Activated B cell treated with CpG ODN at 0.5 μM for 24 hours (primary cell): ENCODE data around the gene MTSS2. TPM values are rescaled to one million over a fixed set of nuclear protein-coding genes. Genes with fewer than 3 reads are reported as not detected.

ENCODE experiments used
- ATAC-seq: fragments of 200-7000 bp; cut with Tn5 transposase; one replicate; pipeline ENCODE4 v1.10.0; 2021; ENCODE audit warnings: low read depth, mild to moderate bottlenecking, moderate library complexity
- CTCF ChIA-PET: fragments of 350-600 bp; sonication (Branson Sonifier 250); formaldehyde crosslinking; loops from one replicate; lab custom pipeline; 2021; ENCODE audit warnings: antibody characterized with exemption; lab: Charles Lee
- POLR2A ChIA-PET: fragments of 350-600 bp; sonication (Branson Sonifier 250); formaldehyde crosslinking; loops from one replicate; lab custom pipeline; 2021; ENCODE audit warnings: antibody characterized with exemption; lab: Charles Lee
- DNase-seq: peaks from one replicate; pipeline ENCODE4 v3.0.0; 2022
- H3K27ac Mint-ChIP-seq: one replicate; pipeline ENCODE4 v1.8.0; 2020; ENCODE audit warnings: mixed read lengths
- H3K27me3 Mint-ChIP-seq: one replicate; pipeline ENCODE4 v1.8.0; 2021; ENCODE audit warnings: mixed read lengths
- H3K36me3 Mint-ChIP-seq: one replicate; pipeline ENCODE4 v1.8.0; 2021; ENCODE audit warnings: low read depth, mixed read lengths
- H3K4me1 Mint-ChIP-seq: one replicate; pipeline ENCODE4 v1.8.0; 2021; ENCODE audit warnings: mixed read lengths
- H3K4me3 Mint-ChIP-seq: one replicate; pipeline ENCODE4 v1.8.0; 2020; ENCODE audit warnings: mild to moderate bottlenecking, mixed read lengths
- H3K9me3 Mint-ChIP-seq: one replicate; pipeline ENCODE4 v1.8.0; 2020; ENCODE audit warnings: mixed read lengths
- intact Hi-C: fragments of 100-400 bp; cut with micrococcal nuclease; formaldehyde crosslinking; loops from one replicate; pipeline ENCODE4 v1.15.1; 2024
- total RNA-seq: library from RNA; stranded (reverse); gene quantifications from 2 replicates; pipeline ENCODE4 v1.2.3, GENCODE V29; 2022
- TF ChIP-seq, protein P1 (sequence below): fragments of 200-600 bp; IDR thresholded peaks from one replicate; pipeline ENCODE4 v1.8.0; 2022; ENCODE audit warnings: antibody characterized with exemption, mild to moderate bottlenecking

MTSS2 gene
- total RNA-seq, 1 donor from 2014 or later, result 1.4 TPM

DNA sequence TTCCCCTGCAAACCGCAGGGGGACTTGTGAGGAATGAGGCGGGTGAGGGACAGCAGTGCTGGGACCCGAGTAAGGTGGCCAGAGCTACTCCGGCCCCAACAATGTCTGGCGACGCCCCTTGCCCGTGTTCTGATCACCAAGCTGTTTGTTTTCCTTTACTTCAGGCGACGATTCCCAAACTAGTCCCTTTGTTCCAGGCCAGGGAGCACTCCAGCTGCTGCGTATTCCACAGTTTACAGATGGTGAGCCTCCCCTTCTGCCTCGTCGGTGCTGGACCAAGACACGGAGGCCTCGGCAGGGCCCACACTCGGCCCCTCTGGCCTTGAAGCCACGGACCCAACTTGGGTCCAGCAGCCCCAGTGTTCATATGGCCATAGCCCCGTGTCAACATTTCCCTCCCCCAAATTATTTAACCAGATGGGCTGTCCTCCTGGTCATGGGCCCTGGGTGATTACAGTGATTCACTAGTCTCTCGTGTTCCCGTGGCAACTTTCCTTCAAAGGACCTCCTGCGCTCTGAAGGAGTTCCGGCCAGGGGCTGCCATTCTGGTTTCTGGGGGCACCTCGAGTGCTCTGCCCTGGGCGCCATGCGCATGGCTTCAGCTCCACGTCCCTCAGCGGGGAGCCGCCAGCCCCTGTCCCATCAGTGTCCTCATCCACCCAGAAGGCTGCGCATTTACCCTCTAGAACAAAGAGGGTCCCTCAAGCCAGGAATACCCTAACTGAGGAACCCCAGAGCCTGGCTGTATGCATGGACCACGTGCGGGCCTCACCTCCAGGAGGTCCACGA lies 24.8 kb upstream of the MTSS2 start:
- DNase-seq (no peak), ATAC-seq (no peak)
- no peak overlapping the region for H3K4me3 Mint-ChIP-seq
- intact Hi-C loops, result no loop called here
- CTCF ChIA-PET, result no interaction called here
- peaks cover 35% of the 10 kb centered on the region for H3K36me3 Mint-ChIP-seq
- no peaks in the 10 kb centered on the region for H3K9me3 Mint-ChIP-seq
- no peak overlapping the region for H3K27ac Mint-ChIP-seq
- POLR2A ChIA-PET, result no interaction called here
- TF ChIP-seq, protein P1, sequence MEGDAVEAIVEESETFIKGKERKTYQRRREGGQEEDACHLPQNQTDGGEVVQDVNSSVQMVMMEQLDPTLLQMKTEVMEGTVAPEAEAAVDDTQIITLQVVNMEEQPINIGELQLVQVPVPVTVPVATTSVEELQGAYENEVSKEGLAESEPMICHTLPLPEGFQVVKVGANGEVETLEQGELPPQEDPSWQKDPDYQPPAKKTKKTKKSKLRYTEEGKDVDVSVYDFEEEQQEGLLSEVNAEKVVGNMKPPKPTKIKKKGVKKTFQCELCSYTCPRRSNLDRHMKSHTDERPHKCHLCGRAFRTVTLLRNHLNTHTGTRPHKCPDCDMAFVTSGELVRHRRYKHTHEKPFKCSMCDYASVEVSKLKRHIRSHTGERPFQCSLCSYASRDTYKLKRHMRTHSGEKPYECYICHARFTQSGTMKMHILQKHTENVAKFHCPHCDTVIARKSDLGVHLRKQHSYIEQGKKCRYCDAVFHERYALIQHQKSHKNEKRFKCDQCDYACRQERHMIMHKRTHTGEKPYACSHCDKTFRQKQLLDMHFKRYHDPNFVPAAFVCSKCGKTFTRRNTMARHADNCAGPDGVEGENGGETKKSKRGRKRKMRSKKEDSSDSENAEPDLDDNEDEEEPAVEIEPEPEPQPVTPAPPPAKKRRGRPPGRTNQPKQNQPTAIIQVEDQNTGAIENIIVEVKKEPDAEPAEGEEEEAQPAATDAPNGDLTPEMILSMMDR, result no peak
- H3K27me3 Mint-ChIP-seq, result no peaks in the 10 kb centered on the region
- no peaks in the 10 kb centered on the region for H3K4me1 Mint-ChIP-seq

DNA sequence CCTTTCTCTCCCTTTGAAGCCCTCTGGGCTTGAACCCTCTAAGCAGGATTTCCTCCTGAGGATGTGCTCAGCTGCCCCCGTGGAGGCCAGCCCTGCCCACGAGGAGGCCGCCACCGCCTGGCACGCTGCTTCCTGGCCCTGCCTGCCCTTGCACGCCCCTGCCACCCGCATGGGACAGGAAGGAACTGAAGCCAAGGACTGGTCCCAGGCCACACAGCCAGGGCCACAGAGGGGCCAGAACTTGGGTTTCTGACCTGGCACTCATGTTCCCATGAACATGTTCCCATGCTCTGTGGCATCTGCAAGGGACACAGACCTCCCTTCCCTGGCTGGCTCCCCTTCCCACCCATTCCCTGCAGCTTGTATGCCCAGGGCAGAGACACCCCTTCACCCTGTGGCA lies 24.1 kb upstream of the MTSS2 start:
- DNase-seq (no peak), ATAC-seq (no peak)
- POLR2A ChIA-PET, result no interaction called here
- CTCF ChIA-PET, result no interaction called here
- H3K4me1 Mint-ChIP-seq, result no peaks in the 10 kb centered on the region
- no peaks in the 10 kb centered on the region for H3K27me3 Mint-ChIP-seq
- H3K36me3 Mint-ChIP-seq, result peaks cover 32% of the 10 kb centered on the region
- TF ChIP-seq, protein P1, result no peak
- intact Hi-C loops, result no loop called here
- no peak overlapping the region for H3K27ac Mint-ChIP-seq
- no peaks in the 10 kb centered on the region for H3K9me3 Mint-ChIP-seq
- H3K4me3 Mint-ChIP-seq, result no peak overlapping the region

DNA sequence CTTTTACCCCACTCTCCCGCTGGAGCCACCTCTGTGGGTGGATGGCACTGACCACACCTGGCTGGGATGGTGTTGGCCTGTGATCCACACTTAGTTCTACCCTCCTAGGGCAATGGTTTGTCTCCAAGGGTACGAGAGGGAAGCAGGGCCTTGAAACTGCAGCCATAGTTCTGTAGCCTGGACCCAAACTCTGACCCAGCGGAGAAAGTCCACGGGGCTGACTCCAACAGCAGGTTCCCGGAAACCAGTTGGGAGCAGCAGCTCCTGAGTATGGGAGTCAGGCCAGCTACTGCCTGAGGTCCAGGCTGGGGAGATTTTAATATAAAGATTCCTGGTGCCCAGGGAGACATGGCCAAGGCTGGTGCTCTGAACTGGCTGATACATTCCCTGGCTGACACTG lies 23.6 kb upstream of the MTSS2 start:
- ChIA-PET POLR2A (no interaction called here), CTCF (no interaction called here)
- ATAC-seq (no peak), DNase-seq (no peak)
- Mint-ChIP-seq H3K36me3 (peaks cover 32% of the 10 kb centered on the region), H3K27me3 (no peaks in the 10 kb centered on the region), H3K4me1 (no peaks in the 10 kb centered on the region), H3K27ac (no peak overlapping the region), H3K4me3 (no peak overlapping the region), H3K9me3 (no peaks in the 10 kb centered on the region)
- intact Hi-C loops, result no loop called here
- TF ChIP-seq, protein P1, result no peak

DNA sequence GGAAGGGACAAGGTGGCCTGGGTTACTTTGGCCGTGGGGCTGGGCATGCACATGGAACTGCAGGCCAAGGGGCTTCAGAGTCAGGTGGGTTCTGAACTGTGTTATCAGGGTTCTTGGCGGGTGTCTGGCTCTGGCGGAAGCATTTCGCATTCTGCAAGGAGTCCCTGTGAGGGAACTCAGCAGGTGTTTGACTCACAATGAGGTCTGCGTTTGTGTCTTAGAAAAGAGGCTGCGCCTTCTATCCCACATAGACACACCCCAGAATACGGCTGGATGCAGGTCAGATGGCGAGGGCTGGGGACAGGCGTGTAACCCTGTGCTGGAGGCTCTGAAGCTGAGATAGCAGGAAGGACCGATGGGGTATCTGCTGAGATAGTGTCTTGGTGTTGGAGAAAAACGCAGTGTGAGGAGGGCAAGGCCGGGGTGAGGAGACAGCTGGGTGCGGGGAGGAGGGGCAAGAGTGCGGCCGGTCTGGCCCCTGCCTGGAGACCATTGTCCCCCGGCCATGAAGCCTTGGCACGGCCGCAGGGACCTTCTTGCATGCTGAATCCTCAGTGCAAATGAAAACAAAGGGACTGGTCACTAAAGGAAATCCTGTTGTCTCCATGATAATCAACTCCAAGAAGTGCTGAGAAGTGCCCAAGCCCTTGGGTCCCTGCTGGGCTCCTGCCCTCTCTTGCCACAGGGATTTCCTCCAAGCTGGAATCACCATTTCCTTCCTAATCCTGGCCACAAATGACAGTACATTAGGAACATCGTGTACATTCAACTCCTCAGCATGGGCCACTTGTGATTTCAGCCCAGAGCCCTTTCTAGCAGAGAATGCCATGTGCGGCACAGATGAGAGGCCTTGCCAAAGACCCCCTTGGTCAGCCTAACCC lies 22.8 kb upstream of the MTSS2 start:
- intact Hi-C loops, result no loop called here
- POLR2A ChIA-PET, result no interaction called here
- Mint-ChIP-seq H3K36me3 (peaks cover 32% of the 10 kb centered on the region), H3K27me3 (no peaks in the 10 kb centered on the region), H3K9me3 (no peaks in the 10 kb centered on the region), H3K4me3 (no peak overlapping the region), H3K4me1 (no peaks in the 10 kb centered on the region), H3K27ac (no peak overlapping the region)
- TF ChIP-seq, protein P1, result no peak
- DNase-seq (no peak), ATAC-seq (no peak)
- CTCF ChIA-PET, result no interaction called here

DNA sequence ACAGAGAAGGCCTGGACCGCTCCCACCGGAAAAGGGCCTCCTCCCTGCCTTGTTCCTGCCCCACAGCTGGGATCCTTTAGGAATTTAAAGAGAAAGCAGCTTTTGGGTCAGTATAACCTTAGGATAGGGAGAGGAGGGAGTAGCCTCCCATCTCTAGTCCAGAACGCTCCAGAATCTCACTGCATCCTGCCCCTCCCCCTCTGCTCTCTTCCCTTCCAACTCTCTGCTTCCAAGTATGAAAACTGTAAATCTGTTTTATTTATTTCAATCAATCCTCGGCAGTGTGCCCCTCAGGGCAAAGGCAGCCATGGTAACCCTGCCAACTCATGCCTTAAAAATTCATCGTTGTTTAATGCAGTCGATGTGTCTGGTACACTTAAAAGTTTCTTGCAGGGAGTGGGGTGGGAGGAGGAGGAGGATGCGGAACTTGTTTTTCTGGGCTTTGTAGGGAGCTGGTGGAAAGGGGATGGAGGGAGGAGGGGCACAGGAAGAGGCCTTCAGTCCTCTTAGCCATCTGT lies 21.2 kb upstream of the MTSS2 start:
- H3K27me3 Mint-ChIP-seq, result no peaks in the 10 kb centered on the region
- CTCF ChIA-PET, result no interaction called here
- H3K27ac Mint-ChIP-seq, result no peak overlapping the region
- no peak for ATAC-seq
- H3K4me1 Mint-ChIP-seq, result no peaks in the 10 kb centered on the region
- no peak overlapping the region for H3K4me3 Mint-ChIP-seq
- DNase-seq, result no peak
- TF ChIP-seq, protein P1, result no peak
- intact Hi-C loops, result no loop called here
- peaks cover 25% of the 10 kb centered on the region for H3K36me3 Mint-ChIP-seq
- POLR2A ChIA-PET, result no interaction called here
- no peaks in the 10 kb centered on the region for H3K9me3 Mint-ChIP-seq
